Pancreas (tissue), 10 donors: ENCODE measurements around the gene SEZ6L. TPM values are rescaled to one million over a fixed set of nuclear protein-coding genes. Genes with fewer than 3 reads are reported as not detected.

ENCODE experiments used
- ATAC-seq, 4 donors: fragments of 200-7000 bp; cut with Tn5 transposase; one replicate each; pipeline versions ENCODE4 v1.8.0 to v1.9.1; 2020; ENCODE audit warnings: mild to moderate bottlenecking in 4 of 4, moderate library complexity in 4 of 4
- DNase-seq, 6 donors: peaks; one replicate each; pipeline ENCODE4 v3.0.0-alpha.2; 2020
- FAIRE-seq: peaks from 2 replicates; lab custom pipeline; 2012; peaks lifted over from hg19 to GRCh38; lab: Jason Lieb, UNC
- H3K27ac ChIP-seq, 4 donors: fragments of 200-600 bp; sonication (generic); 1 replicate in 3 of 4; 2 replicates in 1 of 4; pipeline versions ENCODE4 v1.5.0 to v1.8.0; 2020
- H3K27me3 ChIP-seq, 4 donors: fragments of 200-600 bp; one replicate each; pipeline ENCODE4 v1.8.0; 2021
- H3K36me3 ChIP-seq, 3 donors: fragments of 200-600 bp; sonication (generic) in 1 of 3; one replicate each; pipeline versions ENCODE4 v1.5.0 to v1.8.0; 2020 to 2021
- H3K4me1 ChIP-seq, 3 donors: fragments of 200-600 bp; one replicate each; pipeline ENCODE4 v1.8.0; 2021
- H3K4me3 ChIP-seq, 4 donors: fragments of 200-600 bp; sonication (generic) in 2 of 4; one replicate each; pipeline versions ENCODE4 v1.5.0 to v1.8.0; 2020 to 2021
- H3K9me3 ChIP-seq, 4 donors: fragments of 200-600 bp; one replicate each; pipeline ENCODE4 v1.8.0; 2021
- WGBS, 2 donors: extraction: QIAGEN DNeasy Blood & Tissue Kit; methylation state at CpG; one replicate each; pipeline ENCODE4 v1.1.7; 2013; 5-methylcytosine and 5-hydroxymethylcytosine counted together
- intact Hi-C, 3 donors: fragments of 100-400 bp; cut with DNase I; formaldehyde crosslinking; loops; one replicate each; pipeline versions ENCODE4 v1.11.1 to v1.14.2; 2022
- polyA plus RNA-seq, 2 donors: library from polyadenylated mRNA; stranded (reverse); fragments of 200-250 nt; gene quantifications; one replicate each; pipeline ENCODE4 v1.2.3, GENCODE V29; 2013
- total RNA-seq, 6 donors: library from RNA; stranded (reverse); fragmentation: NEBNext Ultra II Directional in 4 of 6; extraction: Animal tissue kit (Norgen Biotek cat#: 25700) in 4 of 6; gene quantifications; one replicate each; pipeline versions ENCODE4 v1.2.1 to v1.2.4, GENCODE V29; 2021 to 2023
- TF ChIP-seq, protein P1 (sequence below), 4 donors: fragments of 200-600 bp; sonication (generic) in 3 of 4; IDR thresholded peaks; one replicate each; pipeline versions ENCODE4 v1.5.0 to v1.8.0; 2021; ENCODE audit warnings: antibody characterized with exemption in 4 of 4
- donor health status: healthy with polysubstance abuse.
- donor health status: DM: no; HTN: no; CAD: no; lungs with moderate emphysema.
- donor health status: DM: no; HTN: no; CAD: no.
- donor health status: control.
- donor health status: control.
- donor health status: Bipolar disorder and iron deficiency.
- donor health status: DM: yes; HTN: yes; CAD: no.
- donor health status: DM: no; HTN: no; CAD: no.
- donor health status: DM: no; HTN: no; CAD: no.
- donor health status: DM: yes; HTN: yes; CAD: no.

SEZ6L gene
- total and polyA plus RNA-seq, 8 donors: 0.32 to 6.6 (median 2.0) TPM

GRCh38 chr22:26265281-26265680, 96.0 kb downstream of the SEZ6L start:
- TF ChIP-seq, protein P1, sequence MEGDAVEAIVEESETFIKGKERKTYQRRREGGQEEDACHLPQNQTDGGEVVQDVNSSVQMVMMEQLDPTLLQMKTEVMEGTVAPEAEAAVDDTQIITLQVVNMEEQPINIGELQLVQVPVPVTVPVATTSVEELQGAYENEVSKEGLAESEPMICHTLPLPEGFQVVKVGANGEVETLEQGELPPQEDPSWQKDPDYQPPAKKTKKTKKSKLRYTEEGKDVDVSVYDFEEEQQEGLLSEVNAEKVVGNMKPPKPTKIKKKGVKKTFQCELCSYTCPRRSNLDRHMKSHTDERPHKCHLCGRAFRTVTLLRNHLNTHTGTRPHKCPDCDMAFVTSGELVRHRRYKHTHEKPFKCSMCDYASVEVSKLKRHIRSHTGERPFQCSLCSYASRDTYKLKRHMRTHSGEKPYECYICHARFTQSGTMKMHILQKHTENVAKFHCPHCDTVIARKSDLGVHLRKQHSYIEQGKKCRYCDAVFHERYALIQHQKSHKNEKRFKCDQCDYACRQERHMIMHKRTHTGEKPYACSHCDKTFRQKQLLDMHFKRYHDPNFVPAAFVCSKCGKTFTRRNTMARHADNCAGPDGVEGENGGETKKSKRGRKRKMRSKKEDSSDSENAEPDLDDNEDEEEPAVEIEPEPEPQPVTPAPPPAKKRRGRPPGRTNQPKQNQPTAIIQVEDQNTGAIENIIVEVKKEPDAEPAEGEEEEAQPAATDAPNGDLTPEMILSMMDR (IDR thresholded peaks at IDR 0.05): no peak
- FAIRE-seq (no peak), ATAC-seq (no peak), DNase-seq (no peak)
- H3K27ac ChIP-seq: no peak overlapping the region
- H3K27me3 ChIP-seq: peaks cover 0 to 15% (median 0%) of the 10 kb centered on the region in 4 donors
- WGBS, 2 donors: 45 to 55% methylated on average over 7 of the region's 7 CpGs
- intact Hi-C loops: no loop called here
- no peaks in the 10 kb centered on the region for H3K36me3 ChIP-seq
- H3K4me3 ChIP-seq: no peak overlapping the region
- H3K9me3 ChIP-seq: no peaks in the 10 kb centered on the region
- H3K4me1 ChIP-seq: no peaks in the 10 kb centered on the region

DNA sequence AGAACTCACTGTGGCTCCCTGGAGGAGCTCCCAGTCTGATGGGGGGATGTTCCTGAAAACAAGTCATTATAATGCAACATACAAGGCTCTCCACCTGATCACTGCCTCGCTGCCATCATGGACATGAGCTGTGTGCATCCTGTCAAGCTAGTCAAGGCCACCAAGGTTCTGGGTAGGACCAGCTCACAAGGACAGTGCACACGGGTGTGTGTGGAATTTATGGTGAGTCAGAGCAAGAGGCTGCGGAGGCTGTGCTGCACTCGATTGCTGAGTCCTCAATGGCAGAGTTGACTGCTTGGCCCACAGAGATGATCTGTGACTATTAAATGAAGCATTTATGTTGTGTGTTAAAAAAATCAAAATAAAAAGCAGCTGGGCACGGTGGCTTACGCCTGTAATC, 96.6 kb downstream of the SEZ6L start:
- TF ChIP-seq, protein P1 (IDR thresholded peaks at IDR 0.05): no peak

GRCh38 chr22:26267856-26268255, 98.6 kb downstream of the SEZ6L start:
- 4 to 8% methylated on average over 1 of the region's 1 CpG for WGBS, 2 donors
- TF ChIP-seq, protein P1 (IDR thresholded peaks at IDR 0.05): no peak
- no peaks in the 10 kb centered on the region for H3K36me3 ChIP-seq
- intact Hi-C loops: no loop called here
- DNase-seq: no peak
- no peak overlapping the region for H3K4me3 ChIP-seq
- no peak for FAIRE-seq
- H3K4me1 ChIP-seq: no peaks in the 10 kb centered on the region
- ATAC-seq: no peak
- peaks cover 0 to 4% (median 0%) of the 10 kb centered on the region in 4 donors for H3K27me3 ChIP-seq
- H3K27ac ChIP-seq: no peak overlapping the region
- no peaks in the 10 kb centered on the region for H3K9me3 ChIP-seq

More for the DNA sequence above, 96.6 kb downstream of the SEZ6L start:
- WGBS, 2 donors: 60 to 76% methylated on average over 6 of the region's 6 CpGs
- no peak for FAIRE-seq
- intact Hi-C loops: no loop called here
- H3K36me3 ChIP-seq: no peaks in the 10 kb centered on the region
- no peak overlapping the region for H3K4me3 ChIP-seq
- no peak for DNase-seq
- ATAC-seq: no peak
- no peaks in the 10 kb centered on the region for H3K4me1 ChIP-seq
- H3K27ac ChIP-seq: no peak overlapping the region
- no peaks in the 10 kb centered on the region for H3K9me3 ChIP-seq
- H3K27me3 ChIP-seq: peaks cover 0 to 13% (median 0%) of the 10 kb centered on the region in 4 donors

DNA sequence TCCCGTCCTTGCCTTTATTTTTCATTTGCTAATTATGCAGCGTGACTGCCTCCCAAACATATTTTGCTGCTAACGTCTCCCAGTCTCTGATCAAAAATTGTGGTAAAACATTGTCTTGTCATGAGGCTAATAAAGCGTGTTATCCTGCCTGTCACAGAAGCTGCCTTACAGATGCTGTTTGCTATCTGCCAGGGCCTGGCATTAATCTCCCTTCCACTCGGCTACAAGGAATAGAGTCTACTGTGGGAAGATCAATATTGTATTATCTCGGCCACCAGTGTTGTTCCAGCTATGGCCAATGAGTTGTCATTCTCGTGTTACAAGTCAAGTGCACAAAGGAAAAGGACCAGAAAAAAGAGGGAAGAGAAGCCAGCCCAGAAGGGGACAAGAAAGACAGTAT, 100.3 kb downstream of the SEZ6L start:
- no peak for ATAC-seq
- TF ChIP-seq, protein P1 (IDR thresholded peaks at IDR 0.05): no peak
- intact Hi-C loops: no loop called here
- no peaks in the 10 kb centered on the region for H3K36me3 ChIP-seq
- no peaks in the 10 kb centered on the region for H3K27me3 ChIP-seq
- no peak overlapping the region for H3K27ac ChIP-seq
- DNase-seq: no peak
- H3K9me3 ChIP-seq: no peaks in the 10 kb centered on the region
- no peaks in the 10 kb centered on the region for H3K4me1 ChIP-seq
- WGBS, 2 donors: 25 to 28% methylated on average over 7 of the region's 7 CpGs
- H3K4me3 ChIP-seq: no peak overlapping the region
- no peak for FAIRE-seq

DNA sequence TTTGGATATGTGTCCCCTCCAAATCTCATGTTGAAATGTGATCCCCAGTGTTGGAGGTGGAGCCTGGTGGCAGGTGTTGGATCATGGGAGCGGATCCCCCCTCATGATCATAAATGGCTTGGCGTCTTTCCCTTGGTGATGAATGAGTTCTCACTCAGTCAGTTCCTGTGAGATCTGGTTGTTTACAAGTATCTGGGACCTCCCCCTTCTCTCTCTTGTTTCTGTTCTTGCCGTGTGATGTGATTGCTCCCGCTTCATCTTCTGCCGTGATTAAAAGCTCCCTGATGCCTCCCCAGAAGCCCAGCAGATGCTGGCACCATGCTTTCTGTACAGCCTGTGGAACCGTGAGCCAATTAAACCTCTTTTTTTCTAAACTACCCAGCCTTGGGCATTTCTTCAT, 102.2 kb downstream of the SEZ6L start:
- intact Hi-C loops: no loop called here
- no peaks in the 10 kb centered on the region for H3K36me3 ChIP-seq
- no peaks in the 10 kb centered on the region for H3K9me3 ChIP-seq
- TF ChIP-seq, protein P1 (IDR thresholded peaks at IDR 0.05): no peak
- FAIRE-seq: no peak
- H3K27me3 ChIP-seq: no peaks in the 10 kb centered on the region
- WGBS, 2 donors: 31 to 50% methylated on average over 6 of the region's 6 CpGs
- H3K27ac ChIP-seq: no peak overlapping the region
- ATAC-seq: no peak
- H3K4me1 ChIP-seq: no peaks in the 10 kb centered on the region
- DNase-seq: no peak
- no peak overlapping the region for H3K4me3 ChIP-seq
